Suprapubic skin (tissue), 4 donors: ENCODE results near the gene GMNC. TPM values are rescaled to one million over a fixed set of nuclear protein-coding genes. Genes with fewer than 3 reads are reported as not detected.

Source experiments
- DNase-seq, 2 donors: peaks; one replicate each; pipeline ENCODE4 v3.0.0-alpha.2; 2019; ENCODE audit warnings: low spot score in 2 of 2
- H3K27ac ChIP-seq: fragments of 200-600 bp; sonication (generic); one replicate; pipeline ENCODE4 v1.5.1; 2019
- H3K27me3 ChIP-seq: fragments of 200-600 bp; sonication (generic); one replicate; pipeline ENCODE4 v1.5.1; 2019
- H3K36me3 ChIP-seq: fragments of 200-600 bp; sonication (generic); one replicate; pipeline ENCODE4 v1.5.1; 2019
- H3K4me1 ChIP-seq: fragments of 200-600 bp; sonication (generic); one replicate; pipeline ENCODE4 v1.5.1; 2019
- H3K4me3 ChIP-seq: fragments of 200-600 bp; sonication (generic); one replicate; pipeline ENCODE4 v1.5.1; 2019; ENCODE audit warnings: mild to moderate bottlenecking
- H3K9me3 ChIP-seq: fragments of 200-600 bp; sonication (generic); one replicate; pipeline ENCODE4 v1.5.1; 2019
- EP300 ChIP-seq: sonication (generic); formaldehyde crosslinking; IDR thresholded peaks from one replicate; pipeline ENCODE4 v1.6.1; 2017; ENCODE audit warnings: antibody characterized with exemption
- POLR2A ChIP-seq, 2 donors: fragments of 450-650 bp; IDR thresholded peaks; one replicate each; pipeline ENCODE4 v1.6.1; 2017; ENCODE audit warnings: antibody characterized with exemption in 2 of 2, mild to moderate bottlenecking in 2 of 2, moderate library complexity in 2 of 2
- POLR2AphosphoS5 ChIP-seq, 3 donors: sonication (generic); formaldehyde crosslinking; IDR thresholded peaks; one replicate each; pipeline ENCODE4 v1.6.1; 2017; ENCODE audit warnings: antibody characterized with exemption in 3 of 3
- WGBS: methylation state at CpG from one replicate; pipeline ENCODE4 v1.1.5; 2018; 5-methylcytosine and 5-hydroxymethylcytosine counted together
- total RNA-seq, 4 donors: library from RNA; depleted of rRNA; stranded (reverse); fragments of >200 nt; gene quantifications; one replicate each; pipeline ENCODE4 v1.1.0, GENCODE V29; 2016
- TF ChIP-seq, protein P1 (sequence below), 2 donors: fragments of 200-600 bp in 1 of 2; fragments of 450-650 bp in 1 of 2; sonication (generic) in 1 of 2; IDR thresholded peaks; one replicate each; pipeline ENCODE4 v1.5.1; 2016 to 2019; ENCODE audit warnings: antibody characterized with exemption in 2 of 2, mild to moderate bottlenecking in 1 of 2, moderate library complexity in 1 of 2

GMNC gene
- total RNA-seq, 4 donors from 2014 or later: 0.13 TPM; not detected in 3

DNA sequence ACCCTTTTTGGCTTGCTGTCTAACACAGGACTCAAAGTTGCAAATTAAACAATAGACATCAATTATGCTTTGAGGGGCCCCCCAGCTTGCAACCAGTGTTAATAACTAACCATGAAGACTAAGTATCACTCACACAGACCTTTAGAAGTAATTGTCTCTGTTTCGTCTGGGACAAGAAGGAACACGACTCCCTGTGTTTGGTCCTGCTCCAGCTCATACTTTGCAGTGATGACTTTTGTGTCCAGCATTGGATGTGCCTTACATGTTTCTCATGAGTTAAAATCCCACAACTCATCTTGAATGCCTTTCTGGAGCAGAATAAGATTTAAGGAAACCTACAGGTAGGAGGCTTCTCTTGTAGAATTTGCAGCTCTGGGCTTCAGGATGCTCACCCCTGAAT is 53.1 kb downstream of the GMNC start:
- no peak for TF ChIP-seq EP300
- TF ChIP-seq POLR2A (IDR thresholded peaks at IDR 0.05): no peak
- TF ChIP-seq, protein P1, sequence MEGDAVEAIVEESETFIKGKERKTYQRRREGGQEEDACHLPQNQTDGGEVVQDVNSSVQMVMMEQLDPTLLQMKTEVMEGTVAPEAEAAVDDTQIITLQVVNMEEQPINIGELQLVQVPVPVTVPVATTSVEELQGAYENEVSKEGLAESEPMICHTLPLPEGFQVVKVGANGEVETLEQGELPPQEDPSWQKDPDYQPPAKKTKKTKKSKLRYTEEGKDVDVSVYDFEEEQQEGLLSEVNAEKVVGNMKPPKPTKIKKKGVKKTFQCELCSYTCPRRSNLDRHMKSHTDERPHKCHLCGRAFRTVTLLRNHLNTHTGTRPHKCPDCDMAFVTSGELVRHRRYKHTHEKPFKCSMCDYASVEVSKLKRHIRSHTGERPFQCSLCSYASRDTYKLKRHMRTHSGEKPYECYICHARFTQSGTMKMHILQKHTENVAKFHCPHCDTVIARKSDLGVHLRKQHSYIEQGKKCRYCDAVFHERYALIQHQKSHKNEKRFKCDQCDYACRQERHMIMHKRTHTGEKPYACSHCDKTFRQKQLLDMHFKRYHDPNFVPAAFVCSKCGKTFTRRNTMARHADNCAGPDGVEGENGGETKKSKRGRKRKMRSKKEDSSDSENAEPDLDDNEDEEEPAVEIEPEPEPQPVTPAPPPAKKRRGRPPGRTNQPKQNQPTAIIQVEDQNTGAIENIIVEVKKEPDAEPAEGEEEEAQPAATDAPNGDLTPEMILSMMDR (IDR thresholded peaks at IDR 0.05): no peak
- no peak for TF ChIP-seq POLR2AphosphoS5 (IDR thresholded peaks at IDR 0.05)
- no peaks in the 10 kb centered on the region for H3K36me3 ChIP-seq
- DNase-seq: no peak
- H3K9me3 ChIP-seq: no peaks in the 10 kb centered on the region
- no peak overlapping the region for H3K4me3 ChIP-seq
- 49% methylated on average over 2 of the region's 2 CpGs for WGBS
- H3K4me1 ChIP-seq: no peaks in the 10 kb centered on the region
- H3K27ac ChIP-seq: no peak overlapping the region
- no peaks in the 10 kb centered on the region for H3K27me3 ChIP-seq

- H3K36me3 ChIP-seq: no peaks in the 10 kb centered on the region
- whole genome bisulfite sequencing: 30% methylated on average over 4 of the region's 4 CpGs
- DNase-seq: peak in 1 of 2 donors; percentile 72
- H3K27me3 ChIP-seq: no peaks in the 10 kb centered on the region
- H3K4me3 ChIP-seq: no peak overlapping the region
- no peaks in the 10 kb centered on the region for H3K4me1 ChIP-seq
- no peak for TF ChIP-seq POLR2A (IDR thresholded peaks at IDR 0.05)
- TF ChIP-seq POLR2AphosphoS5 (IDR thresholded peaks at IDR 0.05): no peak
- TF ChIP-seq, protein P1 (IDR thresholded peaks at IDR 0.05): no peak
- no peak for TF ChIP-seq EP300
- H3K27ac ChIP-seq: no peak overlapping the region
- no peaks in the 10 kb centered on the region for H3K9me3 ChIP-seq
Measured at GRCh38 chr3:190807719-190808375, 54.6 kb downstream of the GMNC start.
